Measurements from ENCODE around the gene KSR1.

The KSR1 gene

DNA sequence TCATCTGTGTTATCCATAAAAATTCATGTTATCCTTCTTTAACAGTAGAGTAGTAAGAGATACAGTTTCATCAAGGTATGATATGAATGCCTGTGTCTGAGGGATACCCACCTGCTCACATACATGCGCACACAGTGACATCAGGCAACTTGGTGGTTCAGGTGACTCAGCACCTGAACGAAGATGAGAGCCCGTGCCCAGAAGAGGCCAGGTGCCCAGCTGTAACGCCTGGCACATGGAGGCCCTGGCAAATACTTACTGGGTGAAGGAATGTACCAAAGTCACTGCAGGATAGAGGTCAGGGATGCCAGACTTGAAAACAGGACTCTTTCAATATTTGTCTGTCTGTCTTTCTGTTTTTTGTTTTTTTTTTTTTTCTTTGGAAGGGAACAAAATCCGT, 102.1 kb downstream of the KSR1 start:
- no peak overlapping the region for H3K27ac ChIP-seq
- no peak for TF ChIP-seq ZFX (IDR thresholded peaks at IDR 0.05; ENCODE audit: borderline replicate concordance)
- TF ChIP-seq, protein P1, sequence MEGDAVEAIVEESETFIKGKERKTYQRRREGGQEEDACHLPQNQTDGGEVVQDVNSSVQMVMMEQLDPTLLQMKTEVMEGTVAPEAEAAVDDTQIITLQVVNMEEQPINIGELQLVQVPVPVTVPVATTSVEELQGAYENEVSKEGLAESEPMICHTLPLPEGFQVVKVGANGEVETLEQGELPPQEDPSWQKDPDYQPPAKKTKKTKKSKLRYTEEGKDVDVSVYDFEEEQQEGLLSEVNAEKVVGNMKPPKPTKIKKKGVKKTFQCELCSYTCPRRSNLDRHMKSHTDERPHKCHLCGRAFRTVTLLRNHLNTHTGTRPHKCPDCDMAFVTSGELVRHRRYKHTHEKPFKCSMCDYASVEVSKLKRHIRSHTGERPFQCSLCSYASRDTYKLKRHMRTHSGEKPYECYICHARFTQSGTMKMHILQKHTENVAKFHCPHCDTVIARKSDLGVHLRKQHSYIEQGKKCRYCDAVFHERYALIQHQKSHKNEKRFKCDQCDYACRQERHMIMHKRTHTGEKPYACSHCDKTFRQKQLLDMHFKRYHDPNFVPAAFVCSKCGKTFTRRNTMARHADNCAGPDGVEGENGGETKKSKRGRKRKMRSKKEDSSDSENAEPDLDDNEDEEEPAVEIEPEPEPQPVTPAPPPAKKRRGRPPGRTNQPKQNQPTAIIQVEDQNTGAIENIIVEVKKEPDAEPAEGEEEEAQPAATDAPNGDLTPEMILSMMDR (IDR thresholded peaks at IDR 0.05), result no peak

DNA sequence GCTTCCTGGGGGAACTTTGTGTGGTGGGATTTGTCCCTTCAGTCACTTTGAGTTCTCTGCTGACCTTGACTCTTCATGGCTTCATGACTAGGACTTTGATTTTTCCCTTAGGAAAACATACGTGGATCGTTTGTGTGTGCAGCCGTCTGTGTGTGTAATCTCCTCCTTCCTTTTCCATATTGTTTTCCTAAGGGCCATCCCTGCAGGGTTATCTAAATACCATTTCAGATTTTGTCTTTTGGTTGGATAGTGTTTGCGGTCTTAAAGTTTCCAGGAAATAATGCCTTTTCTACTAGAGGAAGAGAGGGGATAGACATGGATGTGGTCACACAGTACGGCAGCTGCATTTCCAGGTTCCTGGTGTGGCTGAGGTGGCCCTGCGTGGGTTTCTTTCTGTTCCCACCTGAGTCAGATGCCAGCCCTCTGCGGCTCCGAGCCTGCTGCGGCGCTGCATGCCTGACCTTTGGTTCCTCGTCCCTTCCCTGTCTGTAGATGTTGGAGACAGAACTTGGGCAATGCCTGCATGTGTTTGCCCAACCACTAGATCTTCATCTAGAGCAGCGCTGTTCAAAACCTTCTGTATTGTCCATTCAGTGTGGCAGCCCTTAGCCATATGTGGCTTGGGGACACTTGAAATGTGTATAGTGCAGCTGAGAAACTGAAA, 102.7 kb downstream of the KSR1 start:
- no peak overlapping the region for H3K27ac ChIP-seq
- TF ChIP-seq, protein P1 (IDR thresholded peaks at IDR 0.05), result no peak
- TF ChIP-seq ZFX (IDR thresholded peaks at IDR 0.05; ENCODE audit: borderline replicate concordance), result no peak

DNA sequence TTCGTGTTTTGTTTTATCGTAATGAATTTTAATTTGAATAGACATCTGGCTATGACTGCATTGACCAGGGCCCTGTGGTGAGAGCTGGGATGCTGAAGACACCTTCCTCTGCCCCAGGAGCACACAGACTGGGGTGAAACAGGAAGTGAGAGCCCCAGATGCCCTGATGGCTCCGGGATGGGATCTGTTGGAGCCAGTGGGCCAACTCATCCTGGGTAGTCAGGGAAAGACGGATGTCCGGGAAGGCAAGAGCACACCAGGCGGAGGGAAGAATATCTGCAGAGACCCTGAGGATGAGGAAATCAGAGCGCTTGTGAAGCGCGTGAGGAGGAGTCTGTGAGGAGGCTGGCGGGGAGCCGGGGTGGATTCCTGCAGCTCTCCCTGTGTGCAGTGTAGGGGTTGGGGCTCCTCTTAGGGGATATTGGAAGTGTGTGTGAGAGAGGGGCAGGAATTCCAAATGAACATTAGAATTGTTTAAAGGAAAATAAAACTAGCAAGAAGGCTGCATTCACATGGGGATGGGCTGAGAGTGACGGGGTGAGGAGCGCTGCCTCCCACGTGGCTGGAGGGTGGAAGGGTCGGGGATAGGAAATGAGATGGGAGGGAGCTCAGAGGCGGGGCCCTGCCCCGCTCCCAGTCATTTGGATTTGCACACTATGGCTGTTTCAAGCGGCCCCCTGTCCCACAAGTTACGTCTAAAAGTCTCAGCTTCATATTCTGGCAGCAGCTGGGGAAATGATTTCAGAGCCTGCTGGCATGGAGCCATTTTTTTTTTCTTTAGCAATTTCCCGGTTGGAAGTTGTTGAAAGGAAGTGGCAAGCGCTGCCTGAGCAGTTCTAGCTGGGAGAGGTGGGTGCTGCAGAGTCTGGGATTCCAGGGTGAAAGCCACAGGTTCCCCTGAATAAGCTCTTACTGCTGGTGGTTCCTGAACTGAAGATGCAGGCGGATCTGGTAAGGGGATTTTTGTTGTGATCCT, 103.5 kb downstream of the KSR1 start:
- TF ChIP-seq ZFX (IDR thresholded peaks at IDR 0.05; ENCODE audit: borderline replicate concordance), result no peak
- TF ChIP-seq, protein P1 (IDR thresholded peaks at IDR 0.05), result no peak
- H3K27ac ChIP-seq, result no peak overlapping the region

DNA sequence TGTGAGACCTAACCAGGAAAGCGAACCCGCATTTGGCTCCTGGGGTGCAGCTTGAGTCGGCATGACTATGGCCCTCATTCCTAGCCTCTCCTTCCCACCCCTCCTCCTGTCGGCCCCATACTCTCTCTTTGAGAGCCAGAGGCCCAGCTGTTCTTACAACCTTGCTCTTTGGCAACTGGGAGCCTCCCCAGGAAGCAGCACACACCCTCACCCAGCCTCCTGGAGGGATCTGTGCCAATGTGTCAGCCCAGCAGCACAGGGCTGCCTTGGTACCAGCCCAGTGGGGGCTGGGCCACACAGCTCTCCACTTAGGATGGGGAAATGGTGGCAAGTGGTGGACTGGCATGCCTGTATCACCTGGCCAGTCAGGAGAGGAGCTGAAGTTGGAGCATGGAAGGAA, 104.4 kb downstream of the KSR1 start:
- TF ChIP-seq ZFX (IDR thresholded peaks at IDR 0.05; ENCODE audit: borderline replicate concordance), result no peak
- TF ChIP-seq, protein P1 (IDR thresholded peaks at IDR 0.05), result no peak
- H3K27ac ChIP-seq, result no peak overlapping the region

DNA sequence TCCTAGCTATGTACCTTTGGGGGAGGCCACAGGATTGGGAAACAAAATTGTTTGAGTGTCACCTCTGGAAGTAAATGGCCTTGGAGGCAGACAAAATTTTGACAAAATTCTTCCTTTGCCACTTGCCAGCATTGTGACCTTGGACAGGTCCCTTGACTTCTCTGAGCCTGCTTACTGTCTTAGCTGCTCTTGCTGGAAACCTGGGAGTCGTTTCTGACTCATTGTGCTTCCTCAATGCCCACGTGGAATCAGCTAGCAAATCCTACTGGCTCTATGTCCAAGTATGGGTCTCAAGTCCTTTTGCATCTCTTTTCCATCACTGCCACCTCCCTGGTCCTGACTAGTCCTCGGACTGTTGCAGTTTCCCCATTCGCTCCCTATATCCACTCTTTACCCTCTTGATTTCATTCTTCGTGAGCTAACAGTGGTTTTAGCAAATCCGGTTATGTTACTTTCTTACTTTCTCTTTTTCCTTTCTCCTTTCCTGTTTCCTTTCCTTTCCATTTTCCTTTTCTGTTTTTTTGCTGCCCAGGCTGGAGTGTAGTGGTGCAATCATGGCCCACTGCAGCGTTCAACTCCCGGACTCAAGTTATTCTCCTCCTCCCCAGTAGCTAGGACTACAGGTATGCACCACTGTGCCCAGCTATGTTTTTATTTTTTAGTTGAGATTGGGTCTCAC, 106.7 kb downstream of the KSR1 start:
- H3K27ac ChIP-seq, result no peak overlapping the region
- TF ChIP-seq ZFX (IDR thresholded peaks at IDR 0.05; ENCODE audit: borderline replicate concordance), result no peak
- TF ChIP-seq, protein P1 (IDR thresholded peaks at IDR 0.05), result no peak

DNA sequence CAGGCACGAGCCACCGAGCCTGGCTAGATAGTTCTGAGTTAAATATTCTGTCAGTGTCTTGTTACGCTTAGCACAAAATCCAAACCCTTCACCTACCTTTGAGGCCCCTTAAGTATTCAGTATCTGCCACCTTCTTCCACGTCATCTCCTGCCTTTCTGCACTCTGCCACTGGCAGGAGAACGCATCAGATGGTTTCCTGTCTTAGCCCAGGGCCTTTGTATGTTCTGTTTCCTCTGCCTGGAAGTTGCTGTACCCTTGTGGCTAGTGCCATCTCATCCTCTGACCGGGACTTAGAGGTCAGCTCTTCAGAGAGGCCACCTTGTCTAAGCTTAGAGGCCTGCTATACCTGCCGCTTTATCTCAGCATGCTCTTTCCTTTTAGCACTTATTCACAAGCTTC, 107.3 kb downstream of the KSR1 start:
- H3K27ac ChIP-seq, result no peak overlapping the region
- no peak for TF ChIP-seq ZFX (IDR thresholded peaks at IDR 0.05; ENCODE audit: borderline replicate concordance)
- TF ChIP-seq, protein P1 (IDR thresholded peaks at IDR 0.05), result no peak

Measured in 22Rv1 (cell line).